DND-41 (cell line): ENCODE results near the gene SNX9.

Source experiments
- CTCF ChIP-seq: IDR thresholded peaks from 2 replicates; pipeline ENCODE4 v1.5.1; 2012; ENCODE audit warnings: borderline replicate concordance, low read length, moderate library complexity, mild to moderate bottlenecking; ENCODE audit not compliant: poor library complexity, severe bottlenecking; ENCODE audit errors: extremely low read depth
- EZH2 ChIP-seq: IDR thresholded peaks from 3 replicates; pipeline ENCODE4 v1.6.1; 2012; ENCODE audit warnings: borderline replicate concordance, low read depth, mild to moderate bottlenecking, moderate library complexity, low read length, inconsistent platforms; ENCODE audit not compliant: severe bottlenecking

DNA sequence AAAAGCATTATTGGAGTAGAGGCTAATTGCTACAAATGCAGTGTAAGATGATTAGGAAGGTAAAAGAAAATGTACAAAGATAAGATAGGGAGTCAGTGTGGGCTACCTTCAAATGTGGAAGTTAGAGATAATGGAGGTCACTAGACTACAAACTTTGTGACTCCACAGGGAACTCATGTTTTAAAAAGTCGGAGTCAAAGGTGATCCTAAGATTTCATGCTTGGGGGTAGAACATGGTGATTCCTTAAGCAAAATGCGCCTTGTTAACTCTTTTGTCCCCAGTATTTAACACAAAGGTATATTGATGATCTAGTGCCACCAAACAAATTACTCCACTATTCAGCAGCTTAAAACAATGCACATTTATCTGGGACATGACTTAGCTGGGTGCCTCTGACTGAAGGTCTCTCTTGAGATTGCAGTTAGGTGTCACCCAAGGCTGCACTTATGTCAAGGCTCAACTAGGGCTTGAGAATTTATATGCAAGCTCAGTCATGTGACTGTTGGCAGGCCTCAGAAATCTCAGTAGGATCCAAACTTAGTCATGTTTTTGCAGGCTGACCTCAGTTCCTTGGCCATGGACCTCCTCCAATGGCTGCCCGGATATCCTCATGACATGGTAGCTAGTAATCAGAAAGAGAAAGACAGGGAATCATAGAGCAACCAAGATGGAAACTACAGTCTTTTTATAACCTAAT is 11.4 kb upstream of the SNX9 start:
- TF ChIP-seq CTCF (no peak), EZH2 (no peak)
